ENCODE results near the gene ATP5IF1. TPM values are rescaled to one million over a fixed set of nuclear protein-coding genes. Genes with fewer than 3 reads are reported as not detected.

The ATP5IF1 gene
- total RNA-seq = 100 to 1,000 TPM in 3 of 4 donors, 10 to 100 TPM in 1; 75.6 to 307 (median 236) TPM

GRCh38 chr1:28235755-28236655 lies at the start of gene ATP5IF1:
TSS of gene ATP5IF1 (plus strand) at chr1:28236124. CDS start at chr1:28236184, 60 bp downstream.
- 0% methylated on average over 43 to 54 of the region's 60 CpGs for WGBS, 2 donors
- Histone ChIP-seq H3K9me3 (no peaks in the 10 kb centered on the region), H3K4me1 (peaks cover 19 to 42% of the 10 kb centered on the region in 2 donors), H3K27me3 (no peaks in the 10 kb centered on the region), H3K36me3 (no peaks in the 10 kb centered on the region), H3K27ac (peak within 1 kb of the TSS; percentile 75 to 90 (median 77)), H3K4me3 (replicated peaks in 1 of 3) (peak within 1 kb of the TSS; percentile 48 to 99 (median 93))
- peak; percentile 75 to 99 for TF ChIP-seq POLR2A (IDR thresholded peaks at IDR 0.05)
- TF ChIP-seq CTCF (IDR thresholded peaks at IDR 0.05) = no peak
- DNase-seq = peak; percentile 98
- intact Hi-C loops (cut with DNase I) = no loop called here

GRCh38 chr1:28190337-28190979 lies 45.5 kb upstream of the ATP5IF1 start:
- Histone ChIP-seq H3K4me3 (replicated peaks in 1 of 3) (no peak overlapping the region), H3K27me3 (no peaks in the 10 kb centered on the region), H3K4me1 (no peaks in the 10 kb centered on the region), H3K36me3 (no peaks in the 10 kb centered on the region), H3K9me3 (no peaks in the 10 kb centered on the region), H3K27ac (no peak overlapping the region)
- 69 to 86% methylated on average over 3 of the region's 3 CpGs for whole genome bisulfite sequencing, 2 donors
- intact Hi-C loops (cut with DNase I) = no loop called here
- TF ChIP-seq CTCF (IDR thresholded peaks at IDR 0.05) (no peak), POLR2A (IDR thresholded peaks at IDR 0.05) (no peak)
- no peak for DNase-seq

GRCh38 chr1:28190996-28191645 lies 44.8 kb upstream of the ATP5IF1 start:
- no peak for TF ChIP-seq CTCF (IDR thresholded peaks at IDR 0.05)
- no peak for TF ChIP-seq POLR2A (IDR thresholded peaks at IDR 0.05)
- no peak overlapping the region for H3K27ac ChIP-seq
- no peak for DNase-seq
- intact Hi-C loops (cut with DNase I) = no loop called here
- no peaks in the 10 kb centered on the region for H3K4me1 ChIP-seq
- no peak overlapping the region for H3K4me3 ChIP-seq (replicated peaks in 1 of 3)
- 71 to 76% methylated on average over 12 of the region's 12 CpGs for WGBS, 2 donors
- no peaks in the 10 kb centered on the region for H3K9me3 ChIP-seq
- no peaks in the 10 kb centered on the region for H3K27me3 ChIP-seq
- no peaks in the 10 kb centered on the region for H3K36me3 ChIP-seq

GRCh38 chr1:28193701-28194161 lies 42.2 kb upstream of the ATP5IF1 start:
- no peak overlapping the region for H3K4me3 ChIP-seq (replicated peaks in 1 of 3)
- no peaks in the 10 kb centered on the region for H3K27me3 ChIP-seq
- no peaks in the 10 kb centered on the region for H3K9me3 ChIP-seq
- TF ChIP-seq POLR2A (IDR thresholded peaks at IDR 0.05) = no peak
- TF ChIP-seq CTCF (IDR thresholded peaks at IDR 0.05) = no peak
- peaks cover 0 to 5% of the 10 kb centered on the region in 2 donors for H3K36me3 ChIP-seq
- DNase-seq = no peak
- intact Hi-C loops (cut with DNase I) = no loop called here
- H3K27ac ChIP-seq = no peak overlapping the region
- peaks cover 10 to 12% of the 10 kb centered on the region in 2 donors for H3K4me1 ChIP-seq
- WGBS, 2 donors = 71 to 89% methylated on average over 4 to 7 of the region's 8 CpGs
